HG03175 (cell line): ENCODE measurements around the gene CCDC144A.
"Not testable (repeated sequence)": the region's sequence is repeated elsewhere in the genome, so short reads cannot be mapped to it uniquely, and the experiment has no call there.

Source experiments
- ATAC-seq: cut with Tn5 transposase; IDR thresholded peaks from one replicate; pipeline ENCODE4 v1.9.1; 2021; ENCODE audit warnings: mild to moderate bottlenecking, moderate library complexity; ENCODE audit not compliant: unreplicated experiment

Gene CCDC144A, protein sequence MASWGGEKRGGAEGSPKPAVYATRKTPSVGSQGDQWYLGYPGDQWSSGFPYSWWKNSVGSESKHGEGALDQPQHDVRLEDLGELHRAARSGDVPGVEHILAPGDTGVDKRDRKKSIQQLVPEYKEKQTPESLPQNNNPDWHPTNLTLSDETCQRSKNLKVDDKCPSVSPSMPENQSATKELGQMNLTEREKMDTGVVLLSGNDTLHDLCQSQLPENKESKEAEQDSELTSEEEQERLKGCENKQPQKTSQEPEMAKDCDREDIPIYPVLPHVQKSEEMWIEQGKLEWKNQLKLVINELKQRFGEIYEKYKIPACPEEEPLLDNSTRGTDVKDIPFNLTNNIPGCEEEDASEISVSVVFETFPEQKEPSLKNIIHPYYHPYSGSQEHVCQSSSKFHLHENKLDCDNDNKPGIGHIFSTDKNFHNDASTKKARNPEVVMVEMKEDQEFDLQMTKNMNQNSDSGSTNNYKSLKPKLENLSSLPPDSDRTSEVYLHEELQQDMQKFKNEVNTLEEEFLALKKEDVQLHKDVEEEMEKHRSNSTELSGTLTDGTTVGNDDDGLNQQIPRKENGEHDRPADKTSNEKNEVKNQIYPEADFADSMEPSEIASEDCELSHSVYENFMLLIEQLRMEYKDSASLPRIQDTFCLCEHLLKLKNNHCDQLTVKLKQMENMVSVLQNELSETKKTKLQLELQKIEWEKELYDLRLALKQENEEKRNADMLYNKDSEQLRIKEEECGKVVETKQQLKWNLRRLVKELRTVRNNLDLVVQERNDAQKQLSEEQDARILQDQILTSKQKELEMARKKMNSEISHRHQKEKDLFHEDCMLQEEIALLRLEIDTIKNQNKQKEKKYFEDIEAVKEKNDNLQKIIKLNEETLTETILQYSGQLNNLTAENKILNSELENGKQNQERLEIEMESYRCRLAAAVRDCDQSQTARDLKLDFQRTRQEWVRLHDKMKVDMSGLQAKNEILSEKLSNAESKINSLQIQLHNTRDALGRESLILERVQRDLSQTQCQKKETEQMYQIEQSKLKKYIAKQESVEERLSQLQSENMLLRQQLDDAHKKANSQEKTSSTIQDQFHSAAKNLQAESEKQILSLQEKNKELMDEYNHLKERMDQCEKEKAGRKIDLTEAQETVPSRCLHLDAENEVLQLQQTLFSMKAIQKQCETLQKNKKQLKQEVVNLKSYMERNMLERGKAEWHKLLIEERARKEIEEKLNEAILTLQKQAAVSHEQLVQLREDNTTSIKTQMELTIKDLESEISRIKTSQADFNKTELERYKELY (N-terminal part only)

DNA sequence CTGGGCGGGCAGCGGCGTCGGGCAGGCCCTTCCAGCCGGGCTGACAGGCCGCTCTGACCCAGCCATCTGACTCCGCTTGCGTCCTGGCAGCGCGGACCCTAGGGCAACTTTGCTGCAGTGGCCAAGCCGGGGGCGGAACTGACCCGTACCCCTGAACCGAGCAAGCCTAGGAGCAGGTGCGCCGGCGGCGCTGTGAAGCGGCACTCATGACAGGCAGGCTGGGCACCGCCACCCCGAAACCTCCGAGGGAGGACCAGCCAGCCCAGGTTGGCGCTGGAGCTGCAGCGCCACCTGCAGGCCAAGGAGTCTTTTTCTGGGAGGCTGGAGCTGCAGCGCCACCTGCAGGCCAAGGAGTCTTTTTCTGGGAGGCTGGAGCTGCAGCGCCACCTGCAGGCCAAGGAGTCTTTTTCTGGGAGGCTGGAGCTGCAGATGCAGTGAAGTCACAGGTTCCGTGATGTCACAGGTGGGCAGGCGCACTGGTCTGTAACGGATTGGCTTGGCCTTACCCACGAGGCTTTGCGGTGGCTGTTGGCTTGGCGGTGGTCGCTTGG, at the start of gene CCDC144A:
TSS of gene CCDC144A (plus strand) at position 511 of the 551 bp plus-strand sequence. CDS start 160 bp downstream, outside the sequence.
- not testable (repeated sequence) for ATAC-seq

DNA sequence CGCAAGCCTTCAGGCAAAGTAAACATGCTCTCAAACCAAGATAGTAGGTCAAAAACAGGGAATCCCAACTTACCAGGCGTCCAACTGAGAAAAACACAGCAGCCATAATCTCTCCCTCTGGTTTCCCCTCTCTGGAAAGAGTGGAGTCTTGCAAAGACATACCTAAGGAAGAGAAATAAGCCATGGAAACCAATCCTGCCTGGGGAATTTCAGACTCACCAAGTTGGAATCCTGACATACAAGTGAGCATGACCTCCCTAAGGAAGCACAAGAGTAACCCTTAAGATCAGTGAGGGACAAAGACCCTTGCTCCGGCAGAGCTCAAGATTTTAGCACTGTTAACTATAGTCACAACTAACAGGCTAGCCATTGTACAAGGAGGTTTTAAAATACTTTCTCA, 40.5 kb upstream of the CCDC144A start:
- ATAC-seq = no peak

DNA sequence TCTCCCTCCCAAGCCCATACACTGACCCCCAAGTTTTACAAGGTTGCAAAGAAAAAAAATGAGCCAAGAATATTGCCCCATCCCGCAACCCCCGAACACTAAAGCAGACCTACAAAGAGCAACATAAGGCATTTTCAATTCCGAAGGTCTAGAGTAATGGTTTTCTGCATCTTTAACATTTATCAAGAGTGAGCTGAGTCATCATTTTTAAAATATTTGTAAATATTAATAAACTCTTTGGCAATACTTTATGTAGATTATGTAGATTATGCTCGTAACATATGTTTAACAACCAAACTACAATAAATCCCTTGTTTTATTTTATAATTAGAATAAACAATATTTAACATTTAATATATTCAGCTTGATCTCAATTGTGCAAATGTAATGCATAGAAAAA, 37.8 kb upstream of the CCDC144A start:
- ATAC-seq = no peak

DNA sequence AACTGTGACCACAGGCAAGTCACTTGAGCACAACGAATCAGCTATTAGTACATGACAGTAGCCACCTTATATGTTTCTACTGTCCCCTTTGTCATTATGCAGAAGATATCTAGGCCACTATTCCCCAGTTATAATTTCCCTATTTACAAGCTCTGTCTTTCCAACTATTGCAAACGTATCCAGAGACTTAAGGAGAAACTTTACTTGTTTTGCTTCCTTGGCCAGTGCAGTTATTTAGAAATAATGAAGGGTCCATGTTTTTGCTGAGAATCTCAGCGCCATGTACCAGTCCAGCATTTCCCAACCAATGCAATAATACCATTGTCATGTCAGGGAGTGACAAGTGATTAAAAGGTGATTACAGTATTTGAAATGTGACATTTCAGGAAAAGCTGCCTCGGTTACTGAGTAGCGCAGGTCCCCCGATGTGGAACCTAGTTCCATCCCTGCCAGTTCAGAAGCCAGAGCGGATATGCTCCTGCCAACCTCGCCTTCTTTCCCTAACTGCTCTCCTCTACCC, 37.1 kb upstream of the CCDC144A start:
- no peak for ATAC-seq

DNA sequence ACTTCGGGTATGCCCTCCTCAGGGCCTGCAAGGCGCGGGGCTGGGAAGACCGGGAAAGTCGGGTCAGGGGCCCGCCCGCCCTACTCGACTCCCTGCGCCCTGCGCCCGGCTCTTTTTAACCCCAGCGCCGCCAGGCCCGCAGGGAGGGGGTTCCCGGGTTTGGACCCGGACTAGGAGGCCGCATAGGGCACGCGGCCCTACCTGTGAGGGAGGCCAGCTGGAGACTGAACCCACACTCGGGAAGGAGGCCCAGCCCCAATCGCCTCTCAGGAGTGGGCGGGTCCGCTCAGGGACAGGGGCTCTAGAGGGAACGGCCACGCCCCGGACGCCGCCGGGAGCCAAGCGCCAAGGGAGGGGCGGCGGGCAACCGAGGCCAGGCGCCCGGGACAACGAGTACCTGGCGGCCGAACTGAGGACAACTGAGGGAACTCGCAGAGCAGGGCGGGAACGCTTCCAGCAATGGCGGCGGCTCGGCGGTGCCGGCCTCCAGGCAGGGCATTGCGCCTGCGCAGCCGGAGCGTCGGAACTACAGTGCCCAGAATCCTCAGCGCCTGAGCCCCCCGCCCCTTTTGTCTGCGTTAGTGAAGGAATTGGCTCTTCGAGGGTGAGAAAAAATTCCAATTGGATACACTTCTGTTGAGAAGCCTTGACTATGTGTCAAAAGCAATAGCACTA, 36.5 kb upstream of the CCDC144A start, which contains the start of gene ZNF624:
TSS of gene ZNF624 (minus strand) at position 484 of the 675 bp plus-strand sequence.
- peak; percentile 93 for ATAC-seq

DNA sequence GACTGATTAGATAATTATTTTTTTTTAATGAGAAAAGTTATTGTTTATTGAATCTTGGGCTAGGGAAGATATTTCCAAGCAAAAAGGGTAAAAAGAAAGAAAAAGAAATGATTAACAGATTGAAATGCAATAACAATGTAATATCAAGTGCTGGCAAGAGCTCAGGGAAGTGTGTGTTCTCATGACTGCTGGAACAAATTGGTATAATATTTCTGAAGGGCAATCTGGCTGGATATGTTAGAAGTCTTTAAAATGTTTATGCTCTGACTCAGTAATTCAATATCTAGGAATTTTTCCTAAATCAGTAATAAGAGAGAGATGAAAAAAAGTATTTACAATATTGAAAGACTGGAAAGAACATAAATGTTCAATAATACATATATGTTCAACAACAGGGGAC, 28.8 kb upstream of the CCDC144A start:
- ATAC-seq = no peak

DNA sequence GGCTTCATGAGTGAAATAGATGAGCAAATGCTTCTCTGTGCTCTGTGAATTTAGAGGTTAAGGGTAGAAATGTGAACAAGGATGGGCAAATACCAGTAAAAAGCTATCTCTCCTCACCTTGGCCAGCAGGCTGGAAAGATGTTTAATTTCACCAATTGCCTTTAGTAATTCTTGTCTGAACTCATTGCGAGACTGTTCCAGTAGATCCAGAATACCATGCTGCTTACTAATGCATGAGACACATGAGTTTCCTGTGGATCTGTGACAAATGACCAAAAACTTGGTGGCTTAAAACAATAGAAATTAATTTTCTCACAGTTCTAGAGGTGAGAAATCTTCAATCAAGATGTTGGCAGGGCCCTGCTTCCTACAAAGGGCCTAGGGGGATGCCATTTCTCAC, 27.1 kb upstream of the CCDC144A start:
- ATAC-seq = no peak

DNA sequence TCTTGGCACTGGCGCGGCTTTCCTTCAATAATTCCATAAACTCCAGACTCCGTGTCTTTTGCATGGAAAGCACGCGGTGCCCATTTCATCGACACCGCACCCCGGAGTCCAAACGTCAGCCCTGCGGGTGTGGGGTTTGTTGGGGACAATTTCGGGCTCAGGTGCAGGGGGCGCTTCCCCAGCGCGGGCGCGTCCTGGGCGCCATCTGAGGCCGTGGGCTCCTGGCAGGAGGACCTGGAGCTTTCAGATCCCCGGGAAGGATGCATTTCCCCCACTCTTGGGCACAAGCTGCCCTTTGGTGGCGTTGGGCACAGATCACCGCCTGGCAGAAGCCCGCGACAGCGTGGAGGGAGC, 23.5 kb upstream of the CCDC144A start:
- not testable (repeated sequence) for ATAC-seq

DNA sequence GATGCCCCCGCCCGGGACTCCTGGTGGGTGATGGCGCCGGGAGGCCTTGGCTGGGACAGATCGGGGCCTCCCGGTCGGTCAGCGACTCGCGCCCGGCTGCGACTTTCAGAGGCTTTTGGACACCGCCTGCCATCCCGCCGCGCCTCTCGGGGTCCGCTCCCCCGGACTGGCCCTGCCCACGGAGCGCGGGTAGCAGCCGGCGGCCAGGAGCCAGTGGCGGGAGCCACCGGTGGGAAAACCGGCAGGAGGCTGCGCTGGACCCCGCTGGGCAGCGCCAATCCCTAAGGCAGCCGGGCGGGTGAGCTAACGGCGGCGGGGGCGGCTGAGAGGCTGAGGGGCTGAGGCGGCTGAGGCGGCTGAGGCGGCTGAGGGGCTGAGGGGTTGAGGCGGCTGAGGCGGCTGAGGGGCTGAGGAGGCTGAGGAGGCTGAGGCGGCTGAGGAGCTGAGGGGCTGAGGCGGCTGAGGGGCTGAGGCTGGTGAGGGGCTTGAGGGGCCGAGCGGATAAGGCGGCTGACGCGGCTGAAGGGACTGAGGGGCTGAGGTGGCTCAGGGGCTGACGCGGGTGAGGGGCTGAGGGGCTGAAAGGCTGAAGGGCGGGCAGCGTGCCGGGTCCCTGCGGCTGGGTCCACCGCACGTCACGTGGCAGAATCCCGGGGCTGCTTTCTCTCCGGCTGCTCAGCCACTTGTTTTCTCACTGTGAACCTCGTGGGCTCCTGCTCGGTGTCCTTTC, 23.0 kb upstream of the CCDC144A start:
- not testable (repeated sequence) for ATAC-seq

DNA sequence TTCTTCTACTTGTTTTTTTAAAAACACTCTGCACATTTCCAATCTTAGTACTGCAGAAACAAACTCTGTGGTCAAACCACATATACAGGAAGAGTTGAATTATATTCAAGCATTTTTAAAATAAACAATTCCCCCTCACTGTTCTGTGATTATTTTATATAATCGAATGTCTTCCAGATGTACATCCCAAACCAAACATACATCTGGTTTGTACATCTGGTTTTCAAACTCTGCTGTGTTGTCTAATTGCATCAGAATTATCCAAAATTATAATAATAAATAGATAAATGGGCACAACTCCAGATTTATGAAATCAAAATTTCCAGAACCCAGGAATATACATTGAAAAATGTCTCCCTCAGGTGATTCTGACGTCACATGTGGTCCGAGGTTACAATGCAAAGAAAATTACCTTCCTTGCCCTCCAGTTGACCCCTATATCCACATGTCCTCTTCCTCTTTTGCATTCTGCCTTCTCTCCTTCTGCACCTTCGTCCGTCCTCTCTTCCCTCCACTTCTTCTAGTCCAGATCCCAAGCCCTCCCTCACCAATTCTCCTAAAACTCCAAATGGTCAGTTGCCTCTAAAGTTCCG, 13.3 kb upstream of the CCDC144A start:
- ATAC-seq = no peak

DNA sequence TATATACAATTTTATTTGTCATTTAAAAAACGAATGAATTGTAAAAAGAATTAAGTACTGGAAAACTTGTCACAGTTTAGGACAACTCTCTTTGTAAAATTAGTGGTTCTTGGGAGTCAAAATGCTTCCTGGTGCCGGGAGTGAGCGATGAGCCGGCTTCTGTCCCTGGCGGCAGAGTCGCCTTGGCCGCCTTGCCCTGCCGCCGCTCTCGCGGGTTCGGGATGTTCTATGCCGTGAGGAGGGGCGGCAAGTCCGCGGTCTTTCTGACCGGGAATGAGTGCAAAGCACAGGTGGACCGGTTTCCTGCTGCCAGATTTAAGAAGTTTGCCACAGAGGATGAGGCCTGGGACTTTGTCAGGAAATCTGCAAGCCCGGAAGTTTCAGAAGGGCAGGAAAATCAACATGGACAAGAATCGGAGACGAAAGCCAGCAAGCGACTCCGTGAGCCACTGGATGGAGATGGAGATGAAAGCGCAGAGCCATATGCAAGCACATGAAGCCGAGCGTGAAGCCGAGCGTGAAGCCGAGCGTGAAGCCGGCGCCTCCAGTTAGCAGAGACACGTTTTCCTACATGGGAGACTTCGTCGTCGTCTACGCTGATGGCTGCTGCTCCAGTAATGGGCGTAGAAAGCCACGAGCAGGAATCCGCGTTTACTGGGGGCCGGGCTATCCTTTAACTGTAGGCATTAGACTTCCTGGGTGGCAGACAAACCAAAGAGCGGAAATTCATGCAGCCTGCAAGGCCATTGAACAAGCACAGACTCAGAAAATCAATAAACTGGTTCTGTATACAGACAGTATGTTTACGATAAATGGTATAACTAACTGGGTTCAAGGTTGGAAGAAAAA, 6.5 kb upstream of the CCDC144A start:
- ATAC-seq = not testable (repeated sequence)

DNA sequence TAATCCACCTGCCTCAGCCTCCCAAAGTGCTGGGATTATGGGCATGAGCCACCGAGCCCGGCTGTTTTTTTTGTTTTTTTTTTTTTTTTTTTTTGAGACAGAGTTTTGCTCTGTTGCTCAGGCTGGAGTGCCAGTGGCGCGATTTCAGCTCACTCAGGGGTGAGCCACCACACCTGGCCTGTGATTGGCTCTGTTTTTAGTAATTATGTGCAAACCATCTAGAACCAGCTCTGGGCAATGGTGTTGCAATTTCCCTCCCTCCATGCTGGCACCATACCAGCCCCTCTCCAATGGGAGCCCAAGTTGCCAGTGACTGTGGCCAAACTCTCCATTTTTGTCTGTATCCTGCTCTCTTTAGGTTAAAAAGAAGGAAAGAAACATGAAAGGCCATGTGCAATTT, 4.0 kb upstream of the CCDC144A start:
- ATAC-seq = not testable (repeated sequence)

DNA sequence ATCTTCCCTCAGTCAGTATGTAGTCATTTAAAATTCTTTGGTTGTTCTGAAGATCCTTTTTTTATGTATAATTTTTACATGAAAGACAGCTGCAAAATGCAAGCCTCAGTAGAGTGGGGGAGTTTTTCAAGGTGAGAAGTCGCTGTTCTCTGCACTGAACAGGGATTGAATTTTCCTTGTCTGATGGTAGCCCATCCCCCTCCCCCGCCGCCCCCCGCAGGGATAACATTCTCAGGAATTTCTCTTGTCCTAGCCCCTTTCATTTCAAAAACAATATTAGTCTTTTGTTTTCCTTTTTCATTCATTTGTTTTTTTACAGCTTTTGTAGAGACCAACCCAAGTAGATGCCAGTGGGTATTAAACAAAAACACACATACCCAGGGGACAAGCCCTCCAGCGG, 2.9 kb upstream of the CCDC144A start:
- not testable (repeated sequence) for ATAC-seq

DNA sequence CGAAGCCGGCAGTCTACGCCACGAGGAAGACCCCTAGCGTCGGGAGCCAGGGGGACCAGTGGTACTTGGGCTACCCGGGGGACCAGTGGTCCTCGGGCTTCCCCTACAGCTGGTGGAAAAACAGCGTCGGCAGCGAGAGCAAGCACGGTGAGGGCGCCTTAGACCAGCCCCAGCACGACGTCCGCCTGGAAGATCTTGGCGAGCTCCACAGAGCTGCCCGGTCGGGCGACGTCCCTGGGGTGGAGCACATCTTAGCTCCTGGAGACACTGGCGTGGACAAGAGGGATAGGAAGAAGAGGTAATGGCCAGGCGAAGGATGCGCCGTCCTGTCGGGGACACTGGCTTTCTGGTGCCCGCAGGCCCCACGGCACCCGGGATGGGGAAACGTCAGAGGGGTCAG, 406 bp downstream of the CCDC144A start:
- not testable (repeated sequence) for ATAC-seq

DNA sequence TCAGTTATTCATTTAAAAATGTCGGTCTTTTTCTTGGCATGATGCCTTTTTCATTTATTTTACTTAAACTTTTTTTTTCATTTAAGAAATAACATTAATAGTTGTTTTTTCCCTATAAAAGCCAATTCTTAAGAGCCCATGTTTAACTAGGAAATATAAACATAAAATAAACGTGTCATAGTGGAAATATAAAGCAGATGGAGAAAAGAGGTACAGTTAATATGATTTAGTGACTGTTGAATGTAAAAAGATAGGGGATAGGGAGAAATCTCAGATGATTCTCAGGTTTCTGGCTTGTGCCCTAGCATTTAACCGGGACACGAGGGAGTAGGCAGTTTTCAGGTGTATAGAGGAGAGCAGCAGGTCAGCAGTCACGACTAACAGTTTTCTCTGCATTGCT, 7.6 kb downstream of the CCDC144A start:
- not testable (repeated sequence) for ATAC-seq

DNA sequence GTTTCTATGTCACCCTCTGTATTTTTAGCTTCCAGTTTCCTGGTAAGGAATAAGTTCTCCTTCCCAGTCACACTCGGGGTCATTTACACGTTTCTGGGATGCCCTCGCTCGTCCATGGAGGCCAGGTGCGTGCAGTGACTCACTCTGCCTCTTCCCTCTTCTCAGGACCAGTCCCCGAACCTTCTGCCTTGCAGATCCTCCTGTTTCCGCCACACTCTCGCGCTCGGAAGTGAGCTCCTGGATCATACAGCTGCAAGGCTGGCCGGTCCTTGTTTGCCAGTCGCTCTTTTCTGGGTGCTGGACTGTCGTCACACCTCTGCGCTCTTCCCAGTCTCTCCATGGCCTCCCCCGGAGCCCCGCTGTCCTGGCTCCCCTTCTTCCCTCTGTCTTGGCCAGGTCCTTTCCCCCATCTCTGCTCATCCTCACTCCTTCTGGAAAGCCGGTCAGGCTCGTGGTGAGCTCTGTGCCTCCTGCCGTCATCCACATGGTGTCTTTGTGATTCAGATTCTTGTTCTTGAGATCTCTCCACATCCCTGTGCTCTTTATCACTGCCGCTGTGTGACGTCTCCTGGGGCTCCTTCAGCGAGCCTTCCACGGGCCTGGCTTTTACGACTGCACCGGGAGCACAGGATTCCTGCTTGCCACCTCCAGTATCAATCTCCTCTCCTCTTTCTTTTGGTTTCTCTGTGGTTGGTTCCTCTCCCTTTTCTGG, 55.6 kb downstream of the CCDC144A start:
- not testable (repeated sequence) for ATAC-seq

DNA sequence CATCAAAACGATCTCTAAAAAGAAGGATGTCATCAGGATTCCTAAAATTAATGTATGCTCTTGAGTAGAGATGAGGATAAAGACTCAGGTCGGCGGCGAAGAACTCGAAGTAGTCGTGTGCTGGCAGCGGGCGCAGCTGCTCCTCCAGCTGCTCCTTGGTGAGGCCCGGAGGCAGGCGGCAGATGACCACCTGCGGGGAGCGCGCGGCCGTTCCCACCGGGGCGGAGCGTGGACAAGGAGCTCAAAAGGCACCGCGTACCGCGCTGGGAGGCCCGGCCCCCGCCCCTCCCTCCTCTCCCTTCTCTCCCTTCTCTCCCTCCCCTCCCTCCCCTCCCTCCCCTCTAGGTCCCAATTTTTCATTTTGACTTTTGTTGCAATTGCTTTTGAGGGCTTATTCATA, 56.5 kb downstream of the CCDC144A start:
- not testable (repeated sequence) for ATAC-seq
